Activated T-cell treated with anti-CD3 and anti-CD28 coated beads, Interleukin-2, amount 50 U/mL, for 24 hours (primary cell): ENCODE measurements around the gene MTIF2.
A peak's percentile ranks its signal among the peaks of the same experiment; 100 is the strongest.
"Not testable (repeated sequence)": the region's sequence is repeated elsewhere in the genome, so short reads cannot be mapped to it uniquely, and the experiment has no call there.

Experiments
- DNase-seq: peaks from one replicate; pipeline ENCODE4 v3.0.0-alpha.2; 2020
- H3K27ac Mint-ChIP-seq: 2 replicates; pipeline ENCODE4 v1.8.0; 2020; ENCODE audit warnings: mild to moderate bottlenecking, mixed read lengths
- H3K27me3 Mint-ChIP-seq: 2 replicates; pipeline ENCODE4 v1.8.0; 2020; ENCODE audit warnings: mixed read lengths
- H3K36me3 Mint-ChIP-seq: 2 replicates; pipeline ENCODE4 v1.8.0; 2020; ENCODE audit warnings: low read depth, mixed read lengths
- H3K4me1 Mint-ChIP-seq: 2 replicates; pipeline ENCODE4 v1.8.0; 2020; ENCODE audit warnings: low read depth, mixed read lengths
- H3K4me3 Mint-ChIP-seq: 2 replicates; pipeline ENCODE4 v1.8.0; 2020; ENCODE audit warnings: mild to moderate bottlenecking, moderate library complexity, mixed read lengths
- H3K9me3 Mint-ChIP-seq: 2 replicates; pipeline ENCODE4 v1.8.0; 2020; ENCODE audit warnings: mixed read lengths

The MTIF2 gene

DNA sequence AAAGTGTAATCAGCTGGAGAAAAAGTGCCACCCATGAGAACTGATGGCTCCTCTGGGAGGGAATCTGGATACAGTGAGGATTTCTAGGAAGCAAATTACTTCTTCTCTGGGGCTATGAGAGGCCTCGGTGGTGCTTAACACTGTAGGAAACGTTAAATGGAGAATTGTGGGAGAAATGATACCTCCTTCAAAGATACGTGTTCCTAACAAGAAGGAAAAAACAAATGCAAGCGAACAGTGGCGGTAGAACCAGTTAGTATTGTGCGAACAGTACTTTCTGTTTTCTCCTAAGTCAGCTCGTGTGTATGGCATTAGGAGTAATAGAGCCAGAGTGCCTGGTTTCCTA lies 587 bp upstream of the MTIF2 start:
- Mint-ChIP-seq H3K4me3 (peak overlapping the region; percentile 97), H3K27ac (peak overlapping the region; percentile 97), H3K9me3 (no peaks in the 10 kb centered on the region), H3K27me3 (no peaks in the 10 kb centered on the region), H3K4me1 (peaks cover 19% of the 10 kb centered on the region), H3K36me3 (peaks cover 41% of the 10 kb centered on the region)
- DNase-seq, result no peak

GRCh38 chr2:55268288-55268906 lies 634 bp downstream of the MTIF2 start:
- no peaks in the 10 kb centered on the region for H3K9me3 Mint-ChIP-seq
- H3K4me1 Mint-ChIP-seq, result peaks cover 19% of the 10 kb centered on the region
- peaks cover 53% of the 10 kb centered on the region for H3K36me3 Mint-ChIP-seq
- no peaks in the 10 kb centered on the region for H3K27me3 Mint-ChIP-seq
- peak overlapping the region; percentile 97 for H3K27ac Mint-ChIP-seq
- DNase-seq, result no peak
- H3K4me3 Mint-ChIP-seq, result peak overlapping the region; percentile 97

GRCh38 chr2:55259586-55259985 lies 9.4 kb downstream of the MTIF2 start:
- H3K27me3 Mint-ChIP-seq, H3K27ac Mint-ChIP-seq, H3K4me3 Mint-ChIP-seq, H3K9me3 Mint-ChIP-seq, H3K4me1 Mint-ChIP-seq, DNase-seq: not testable (repeated sequence)
- peaks cover 83% of the 10 kb centered on the region for H3K36me3 Mint-ChIP-seq

GRCh38 chr2:55252832-55253231 lies 16.2 kb downstream of the MTIF2 start:
- DNase-seq, result no peak
- no peaks in the 10 kb centered on the region for H3K9me3 Mint-ChIP-seq
- H3K27ac Mint-ChIP-seq, result no peak overlapping the region
- H3K4me1 Mint-ChIP-seq, result peaks cover 1% of the 10 kb centered on the region
- no peaks in the 10 kb centered on the region for H3K27me3 Mint-ChIP-seq
- peaks cover 85% of the 10 kb centered on the region for H3K36me3 Mint-ChIP-seq
- no peak overlapping the region for H3K4me3 Mint-ChIP-seq

DNA sequence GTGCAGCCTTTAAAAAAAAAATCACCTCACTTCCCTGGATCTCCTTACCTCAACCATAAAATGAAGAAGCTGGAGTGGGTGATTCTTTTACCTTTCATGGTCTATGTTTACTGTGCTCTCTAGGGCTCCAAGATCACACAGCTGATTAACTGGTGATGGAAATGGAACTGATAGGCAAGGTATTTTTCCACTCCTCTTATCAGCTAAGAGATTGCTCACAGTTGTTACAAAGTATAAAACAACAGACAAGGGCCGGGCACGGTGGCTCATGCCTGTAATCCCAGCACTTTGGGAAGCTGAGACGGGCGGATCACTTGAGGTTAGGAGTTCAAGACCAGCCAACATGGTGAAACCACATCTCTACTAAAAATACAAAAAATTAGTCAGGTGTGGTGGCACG lies 22.0 kb downstream of the MTIF2 start:
- Mint-ChIP-seq H3K4me3 (no peak overlapping the region), H3K27me3 (no peaks in the 10 kb centered on the region), H3K36me3 (peaks cover 89% of the 10 kb centered on the region), H3K27ac (peak overlapping the region; percentile 15), H3K9me3 (no peaks in the 10 kb centered on the region), H3K4me1 (peaks cover 1% of the 10 kb centered on the region)
- no peak for DNase-seq

GRCh38 chr2:55245411-55245810 lies 23.6 kb downstream of the MTIF2 start:
- peaks cover 88% of the 10 kb centered on the region for H3K36me3 Mint-ChIP-seq
- no peaks in the 10 kb centered on the region for H3K27me3 Mint-ChIP-seq
- no peaks in the 10 kb centered on the region for H3K9me3 Mint-ChIP-seq
- H3K4me3 Mint-ChIP-seq, result no peak overlapping the region
- H3K27ac Mint-ChIP-seq, result peak overlapping the region; percentile 52
- no peak for DNase-seq
- no peaks in the 10 kb centered on the region for H3K4me1 Mint-ChIP-seq

DNA sequence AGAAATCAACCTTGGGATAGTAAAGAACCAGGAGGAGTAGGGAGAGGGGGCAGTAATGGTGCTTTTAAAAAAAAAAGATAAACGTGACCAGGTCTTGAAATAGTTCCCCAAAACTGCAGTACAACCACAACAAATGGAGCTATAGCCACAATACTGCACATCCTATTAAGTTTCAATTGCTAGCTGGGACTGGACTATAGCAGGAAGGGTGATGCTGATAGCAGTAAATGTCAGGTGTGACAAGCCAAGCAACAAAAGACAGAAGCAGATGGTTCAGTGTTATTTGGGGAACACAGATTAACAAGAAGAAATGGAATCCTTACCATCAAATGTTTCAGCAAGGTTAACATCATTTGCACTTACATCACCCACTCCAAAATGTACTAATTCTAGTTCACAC lies 26.4 kb downstream of the MTIF2 start:
- peak overlapping the region; percentile 7 for H3K27ac Mint-ChIP-seq
- DNase-seq, result no peak
- H3K27me3 Mint-ChIP-seq, result no peaks in the 10 kb centered on the region
- H3K4me3 Mint-ChIP-seq, result no peak overlapping the region
- H3K9me3 Mint-ChIP-seq, result no peaks in the 10 kb centered on the region
- peaks cover 4% of the 10 kb centered on the region for H3K4me1 Mint-ChIP-seq
- H3K36me3 Mint-ChIP-seq, result peaks cover 87% of the 10 kb centered on the region

DNA sequence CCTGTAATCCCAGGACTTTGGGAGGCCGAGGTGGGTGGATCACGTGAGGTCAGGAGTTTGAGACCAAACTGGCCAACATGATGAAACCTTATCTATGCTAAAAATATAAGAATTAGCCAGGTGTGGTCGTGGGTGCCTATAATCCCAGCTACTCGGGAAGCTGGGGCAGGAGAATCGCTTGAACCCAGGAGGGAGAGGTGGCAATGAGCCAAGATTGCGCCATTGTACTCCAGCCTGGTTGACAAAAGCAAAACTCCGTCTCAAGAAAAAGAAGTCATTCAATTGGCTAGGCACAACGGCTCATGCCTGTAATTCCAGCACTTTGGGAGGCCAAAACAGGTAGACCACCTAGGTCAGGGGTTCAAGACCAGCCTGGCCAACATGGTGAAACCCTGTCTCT lies 27.4 kb downstream of the MTIF2 start:
- H3K27ac Mint-ChIP-seq, DNase-seq, H3K27me3 Mint-ChIP-seq, H3K9me3 Mint-ChIP-seq, H3K4me1 Mint-ChIP-seq, H3K4me3 Mint-ChIP-seq: not testable (repeated sequence)
- H3K36me3 Mint-ChIP-seq, result peaks cover 87% of the 10 kb centered on the region

DNA sequence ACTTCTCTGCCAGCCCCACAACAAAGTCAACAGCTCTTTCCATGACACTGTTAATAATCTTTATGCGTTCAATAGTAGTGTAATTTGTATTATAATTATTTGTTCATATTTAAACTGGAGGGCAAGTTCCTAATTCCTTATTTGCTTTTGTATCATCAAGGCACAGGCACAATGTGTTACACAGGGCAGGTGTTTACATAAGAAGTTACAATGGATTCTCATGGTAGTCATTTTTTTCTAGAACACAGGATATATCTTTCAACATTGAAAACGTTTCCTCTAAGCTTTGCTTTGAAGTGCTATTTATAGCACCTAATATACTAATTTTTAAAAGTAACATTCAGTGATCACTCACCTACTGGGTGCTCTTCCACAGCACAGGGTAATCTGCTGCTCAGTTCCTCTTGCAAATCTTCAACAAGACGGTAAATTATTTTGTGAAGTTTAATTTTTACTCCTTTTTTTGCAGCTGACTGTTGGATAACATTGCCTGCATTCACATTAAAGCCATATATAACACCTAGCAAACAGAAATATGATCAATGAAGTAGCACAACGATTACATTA lies 29.3 kb downstream of the MTIF2 start:
- Mint-ChIP-seq H3K36me3 (peaks cover 91% of the 10 kb centered on the region), H3K9me3 (no peaks in the 10 kb centered on the region), H3K4me3 (no peak overlapping the region), H3K27ac (no peak overlapping the region), H3K27me3 (no peaks in the 10 kb centered on the region), H3K4me1 (peaks cover 17% of the 10 kb centered on the region)
- no peak for DNase-seq

- Mint-ChIP-seq H3K27ac (peak overlapping the region; percentile 26), H3K27me3 (no peaks in the 10 kb centered on the region), H3K4me1 (peaks cover 28% of the 10 kb centered on the region), H3K9me3 (no peaks in the 10 kb centered on the region), H3K36me3 (peaks cover 95% of the 10 kb centered on the region), H3K4me3 (no peak overlapping the region)
- no peak for DNase-seq
Observed at GRCh38 chr2:55236992-55237543, 32.0 kb downstream of the MTIF2 start.

- H3K4me1 Mint-ChIP-seq, result peaks cover 32% of the 10 kb centered on the region
- H3K4me3 Mint-ChIP-seq, result peak overlapping the region; percentile 97
- H3K27ac Mint-ChIP-seq, result peak overlapping the region; percentile 87
- DNase-seq, result no peak
- no peaks in the 10 kb centered on the region for H3K9me3 Mint-ChIP-seq
- H3K27me3 Mint-ChIP-seq, result no peaks in the 10 kb centered on the region
- H3K36me3 Mint-ChIP-seq, result peaks cover 92% of the 10 kb centered on the region
Observed at GRCh38 chr2:55235724-55236538, 33.1 kb downstream of the MTIF2 start.

- H3K9me3 Mint-ChIP-seq, result no peaks in the 10 kb centered on the region
- peak overlapping the region; percentile 99 for H3K27ac Mint-ChIP-seq
- peaks cover 43% of the 10 kb centered on the region for H3K4me1 Mint-ChIP-seq
- H3K4me3 Mint-ChIP-seq, result peak overlapping the region; percentile 97
- H3K27me3 Mint-ChIP-seq, result no peaks in the 10 kb centered on the region
- no peak for DNase-seq
- H3K36me3 Mint-ChIP-seq, result peaks cover 83% of the 10 kb centered on the region
Observed at GRCh38 chr2:55233658-55233940, 35.4 kb downstream of the MTIF2 start.

GRCh38 chr2:55232863-55233657 lies 36.0 kb downstream of the MTIF2 start:
- Mint-ChIP-seq H3K9me3 (no peaks in the 10 kb centered on the region), H3K4me1 (peaks cover 48% of the 10 kb centered on the region), H3K36me3 (peaks cover 83% of the 10 kb centered on the region), H3K27ac (peak overlapping the region; percentile 99), H3K4me3 (peak overlapping the region; percentile 97), H3K27me3 (no peaks in the 10 kb centered on the region)
- peak; percentile 70 for DNase-seq

DNA sequence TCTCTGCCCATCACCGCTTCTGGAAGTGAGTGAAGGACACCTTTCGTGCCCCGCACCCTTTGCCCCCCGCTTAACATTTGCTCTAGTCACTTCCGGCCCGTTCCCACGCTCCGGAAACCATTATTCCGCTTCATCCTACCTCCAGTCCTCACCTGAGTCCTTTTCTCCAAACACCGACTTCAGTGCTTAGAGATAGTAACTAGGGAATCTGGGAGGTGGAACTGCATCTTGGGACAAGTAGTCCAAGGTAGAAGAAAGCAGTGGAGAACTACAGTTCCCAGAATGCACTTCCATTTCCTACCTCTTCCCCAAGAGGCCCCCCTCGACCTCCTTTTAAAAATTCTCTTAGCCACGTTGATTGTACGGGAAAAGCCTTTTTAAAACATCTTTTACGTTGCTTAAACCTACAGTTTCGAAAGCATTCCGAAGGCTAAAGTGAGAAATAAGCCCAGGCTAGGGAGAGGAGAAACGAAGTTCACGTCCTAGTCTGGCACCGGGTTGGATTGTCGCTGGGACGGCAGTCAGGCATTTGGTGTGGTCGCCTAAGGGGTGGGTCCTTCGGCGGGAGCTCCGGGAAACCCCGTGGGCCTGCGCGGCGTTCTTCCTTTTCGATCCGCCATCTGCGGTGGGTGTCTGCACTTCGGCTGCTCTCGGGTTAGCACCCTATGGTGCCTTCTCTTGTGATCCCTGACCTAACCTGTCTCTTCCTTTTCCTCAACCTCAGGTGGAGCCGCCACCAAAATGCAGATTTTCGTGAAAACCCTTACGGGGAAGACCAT lies 36.8 kb downstream of the MTIF2 start, which contains the start of the genes CLHC1 and RPS27A:
TSS of gene CLHC1 (minus strand) at position 210 of the 779 bp plus-strand sequence. CDS start 9,882 bp downstream, outside the sequence.
TSS of gene RPS27A (plus strand) at position 605 of the 779 bp plus-strand sequence. CDS start at position 742, 137 bp downstream.
- Mint-ChIP-seq H3K4me1 (peaks cover 53% of the 10 kb centered on the region), H3K9me3 (no peaks in the 10 kb centered on the region), H3K36me3 (peaks cover 80% of the 10 kb centered on the region), H3K4me3 (peak within 1 kb of the TSS; percentile 97), H3K27me3 (no peaks in the 10 kb centered on the region), H3K27ac (peak within 1 kb of the TSS; percentile 99)
- peak; percentile 97 for DNase-seq
